Embryonic facial prominence (tissue), 1 donor: ENCODE data around the gene SMPDL3A.

Experiments
- DNase-seq: peaks from one replicate; pipeline ENCODE4 v3.0.0-alpha.2; 2016; ENCODE audit errors: extremely low spot score

Gene SMPDL3A

DNA sequence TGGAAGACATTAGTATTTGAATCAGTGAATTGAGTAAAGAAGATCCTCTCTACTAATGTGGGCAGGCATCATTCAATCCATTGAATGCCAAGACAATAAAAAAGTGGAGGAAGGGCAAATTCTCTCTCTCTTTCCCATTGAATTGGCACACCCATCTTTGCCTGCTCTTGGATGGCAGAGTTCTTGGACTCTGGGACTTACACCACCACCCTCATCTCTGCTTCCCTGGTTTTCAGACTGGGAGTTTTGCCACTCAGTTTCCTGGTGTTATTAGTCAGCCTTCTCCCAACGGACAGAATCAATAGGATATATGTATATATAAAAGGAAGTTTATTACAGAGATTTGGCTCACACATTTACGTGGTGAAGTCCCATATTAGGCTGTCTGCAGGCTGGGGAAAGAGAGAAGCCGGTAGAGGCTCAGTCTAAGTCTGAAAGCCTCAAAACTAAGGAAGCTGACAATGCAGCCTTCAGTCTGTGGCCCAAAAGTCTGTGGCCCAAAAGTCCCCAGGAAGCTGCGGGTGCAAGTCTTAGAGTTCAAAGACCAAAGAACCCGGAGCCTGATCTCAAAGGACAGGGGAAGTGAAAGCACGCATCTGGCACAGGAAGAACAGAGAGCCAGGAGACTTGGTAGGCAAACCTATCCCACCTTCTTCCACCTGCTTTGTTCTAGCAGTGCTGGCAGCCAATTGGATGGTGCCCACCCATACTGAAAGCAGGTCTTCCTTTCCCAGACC lies 64.4 kb downstream of the SMPDL3A start:
- no peak for DNase-seq
